Right atrium auricular region (tissue), 2 donors: ENCODE data around the gene POMC. TPM values are rescaled to one million over a fixed set of nuclear protein-coding genes. Genes with fewer than 3 reads are reported as not detected.
"Not testable (repeated sequence)": the region's sequence is repeated elsewhere in the genome, so short reads cannot be mapped to it uniquely, and the experiment has no call there.

ENCODE experiments used
- DNase-seq: peaks from one replicate; pipeline ENCODE4 v3.0.0-alpha.2; 2019; ENCODE audit warnings: low spot score
- H3K27ac ChIP-seq, 2 donors: fragments of 200-600 bp; sonication (generic); 1 replicate in 1 of 2; 2 replicates in 1 of 2; pipeline ENCODE4 v1.5.1; 2016 to 2019
- H3K27me3 ChIP-seq, 2 donors: fragments of 200-600 bp; sonication (generic); one replicate each; pipeline versions ENCODE4 v1.5.1 to v1.6.0; 2017 to 2019
- H3K36me3 ChIP-seq: fragments of 200-600 bp; sonication (generic); one replicate; pipeline ENCODE4 v1.5.1; 2016
- H3K4me1 ChIP-seq, 2 donors: fragments of 200-600 bp; sonication (generic); one replicate each; pipeline versions ENCODE4 v1.5.1 to v1.6.0; 2017 to 2019
- H3K4me3 ChIP-seq, 2 donors: fragments of 200-600 bp; sonication (generic); 1 replicate in 1 of 2; 2 replicates in 1 of 2; pipeline ENCODE4 v1.5.1; 2017 to 2019; ENCODE audit warnings: mild to moderate bottlenecking in 1 of 2, moderate library complexity in 1 of 2
- H3K9me3 ChIP-seq, 2 donors: fragments of 200-600 bp; sonication (generic); one replicate each; pipeline ENCODE4 v1.5.1; 2019
- CTCF ChIP-seq, 2 donors: fragments of 200-600 bp; sonication (generic); IDR thresholded peaks; one replicate each; pipeline ENCODE4 v1.5.1; 2019; ENCODE audit warnings: antibody characterized with exemption in 2 of 2
- total RNA-seq, 2 donors: library from RNA; depleted of rRNA; stranded (reverse); fragments of >200 nt; gene quantifications; one replicate each; pipeline ENCODE4 v1.1.0, GENCODE V29; 2016

Gene POMC
- total RNA-seq, 2 donors from 2014 or later: 9.0 to 12.6 TPM

GRCh38 chr2:25129901-25130520, 38.4 kb downstream of the POMC start:
- no peak for TF ChIP-seq CTCF (IDR thresholded peaks at IDR 0.05)
- no peaks in the 10 kb centered on the region for H3K27me3 ChIP-seq
- no peaks in the 10 kb centered on the region for H3K9me3 ChIP-seq
- H3K4me1 ChIP-seq: peaks cover 0 to 12% of the 10 kb centered on the region in 2 donors
- H3K27ac ChIP-seq: no peak overlapping the region
- no peak for DNase-seq
- no peak overlapping the region for H3K4me3 ChIP-seq
- no peaks in the 10 kb centered on the region for H3K36me3 ChIP-seq

- TF ChIP-seq CTCF (IDR thresholded peaks at IDR 0.05): no peak
- no peak for DNase-seq
- no peak overlapping the region for H3K4me3 ChIP-seq
- H3K27me3 ChIP-seq: no peaks in the 10 kb centered on the region
- no peaks in the 10 kb centered on the region for H3K36me3 ChIP-seq
- peaks cover 0 to 12% of the 10 kb centered on the region in 2 donors for H3K4me1 ChIP-seq
- H3K27ac ChIP-seq: no peak overlapping the region
- H3K9me3 ChIP-seq: no peaks in the 10 kb centered on the region
These were observed 40.7 kb downstream of the POMC start for GRCh38 chr2:25127646-25128045.

DNA sequence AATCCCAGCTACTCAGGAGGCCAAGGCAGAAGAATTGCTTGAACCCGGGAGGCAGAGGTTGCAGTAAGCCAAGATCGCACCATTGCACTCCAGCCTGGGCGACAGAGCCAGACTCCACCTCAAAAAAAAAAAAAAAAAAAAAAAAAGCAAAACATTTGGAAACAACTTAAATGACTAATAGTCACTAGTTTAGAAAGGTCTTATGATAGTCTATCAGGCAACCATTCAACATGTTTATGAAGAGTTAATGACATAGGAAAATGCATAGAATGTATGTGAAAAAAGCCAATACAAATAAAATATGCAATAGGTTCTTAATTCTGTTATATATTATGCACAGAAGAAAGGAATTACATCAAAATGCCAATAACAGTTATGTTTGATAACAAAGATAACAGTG, 41.3 kb downstream of the POMC start:
- H3K36me3 ChIP-seq, H3K4me1 ChIP-seq, H3K27ac ChIP-seq, H3K27me3 ChIP-seq, H3K4me3 ChIP-seq, DNase-seq, H3K9me3 ChIP-seq: not testable (repeated sequence)

DNA sequence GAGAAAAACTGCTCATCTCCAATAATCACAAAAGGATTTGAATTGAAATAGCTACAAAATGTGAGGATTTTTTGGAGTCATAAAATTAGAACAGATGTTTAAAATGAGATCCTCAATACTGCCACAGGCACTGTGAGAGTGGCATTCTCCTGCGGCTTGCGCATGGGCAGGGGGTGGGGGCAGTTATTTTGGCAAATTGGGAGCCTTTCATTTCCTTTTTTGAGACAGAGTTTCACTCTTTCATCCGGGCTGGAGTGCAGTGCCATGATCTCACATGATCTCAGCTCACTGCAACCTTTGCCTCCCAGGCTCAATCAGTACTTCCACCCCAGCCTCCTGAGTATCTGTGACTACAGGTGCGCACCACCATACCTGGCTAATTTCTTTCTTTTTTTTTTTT, 42.4 kb downstream of the POMC start:
- DNase-seq: no peak
- no peaks in the 10 kb centered on the region for H3K9me3 ChIP-seq
- H3K27me3 ChIP-seq: no peaks in the 10 kb centered on the region
- H3K36me3 ChIP-seq: no peaks in the 10 kb centered on the region
- no peaks in the 10 kb centered on the region for H3K4me1 ChIP-seq
- H3K4me3 ChIP-seq: no peak overlapping the region
- TF ChIP-seq CTCF (IDR thresholded peaks at IDR 0.05): no peak
- no peak overlapping the region for H3K27ac ChIP-seq

GRCh38 chr2:25125189-25125588, 43.2 kb downstream of the POMC start:
- Histone ChIP-seq H3K27ac (no peak overlapping the region), H3K27me3 (no peaks in the 10 kb centered on the region), H3K4me3 (no peak overlapping the region), H3K9me3 (no peaks in the 10 kb centered on the region), H3K36me3 (no peaks in the 10 kb centered on the region), H3K4me1 (no peaks in the 10 kb centered on the region)
- DNase-seq: no peak
- no peak for TF ChIP-seq CTCF (IDR thresholded peaks at IDR 0.05)

- Histone ChIP-seq H3K4me1 (no peaks in the 10 kb centered on the region), H3K27me3 (no peaks in the 10 kb centered on the region), H3K9me3 (no peaks in the 10 kb centered on the region), H3K36me3 (no peaks in the 10 kb centered on the region), H3K4me3 (no peak overlapping the region), H3K27ac (no peak overlapping the region)
- no peak for TF ChIP-seq CTCF (IDR thresholded peaks at IDR 0.05)
- DNase-seq: no peak
These were observed 44.7 kb downstream of the POMC start for GRCh38 chr2:25123682-25124081.
